Fibroblast of skin of back (primary cell): Measurements from ENCODE around the gene FAM222A.

Experiments
- DNase-seq: peaks from one replicate; pipeline ENCODE4 v3.0.0-alpha.2; 2013

Gene FAM222A

DNA sequence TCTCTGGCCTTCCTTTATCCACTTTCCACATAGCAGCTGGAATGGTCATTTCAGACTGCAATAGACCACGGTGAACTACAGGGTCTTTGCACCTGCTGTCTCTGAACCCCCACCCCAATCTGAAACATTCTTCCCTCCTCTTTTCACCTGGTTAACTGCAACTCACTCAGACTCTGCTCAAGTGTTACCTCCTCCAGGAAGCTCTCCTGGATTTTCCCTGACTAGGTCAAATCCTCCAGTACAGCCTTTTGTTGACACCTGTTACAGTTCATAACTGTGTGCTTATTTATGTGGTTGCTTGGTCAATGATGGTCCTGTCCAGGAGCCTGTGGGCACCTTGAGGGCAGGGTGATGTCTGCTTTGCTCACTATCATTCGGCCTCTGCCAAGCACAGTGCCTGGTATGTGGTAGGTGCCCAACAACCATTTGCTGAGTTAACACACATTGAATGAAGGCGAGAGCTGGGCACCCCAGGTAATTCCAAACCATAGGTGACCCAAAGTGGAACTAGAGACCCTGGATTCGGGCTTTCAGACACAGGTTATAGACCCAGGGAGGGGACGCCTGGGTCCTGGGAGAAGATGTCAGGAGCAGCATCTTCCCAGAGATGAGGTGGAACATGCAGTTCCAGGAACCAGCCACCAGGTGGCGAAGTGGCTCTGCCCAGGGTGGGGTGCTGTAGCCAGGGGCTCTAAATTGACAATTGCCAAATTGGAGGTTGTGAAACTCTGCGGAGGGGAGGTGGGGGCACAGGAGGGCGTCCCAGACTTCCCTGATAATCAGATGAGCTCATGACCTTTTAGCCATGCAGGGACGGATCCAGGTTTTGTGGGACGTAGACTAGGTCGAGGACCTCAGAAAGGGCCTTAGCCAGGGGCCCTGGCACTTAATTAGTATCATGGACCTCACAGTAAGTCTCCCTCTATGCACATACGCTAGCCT is 91.5 kb downstream of the FAM222A start:
- peak; percentile 48 for DNase-seq

DNA sequence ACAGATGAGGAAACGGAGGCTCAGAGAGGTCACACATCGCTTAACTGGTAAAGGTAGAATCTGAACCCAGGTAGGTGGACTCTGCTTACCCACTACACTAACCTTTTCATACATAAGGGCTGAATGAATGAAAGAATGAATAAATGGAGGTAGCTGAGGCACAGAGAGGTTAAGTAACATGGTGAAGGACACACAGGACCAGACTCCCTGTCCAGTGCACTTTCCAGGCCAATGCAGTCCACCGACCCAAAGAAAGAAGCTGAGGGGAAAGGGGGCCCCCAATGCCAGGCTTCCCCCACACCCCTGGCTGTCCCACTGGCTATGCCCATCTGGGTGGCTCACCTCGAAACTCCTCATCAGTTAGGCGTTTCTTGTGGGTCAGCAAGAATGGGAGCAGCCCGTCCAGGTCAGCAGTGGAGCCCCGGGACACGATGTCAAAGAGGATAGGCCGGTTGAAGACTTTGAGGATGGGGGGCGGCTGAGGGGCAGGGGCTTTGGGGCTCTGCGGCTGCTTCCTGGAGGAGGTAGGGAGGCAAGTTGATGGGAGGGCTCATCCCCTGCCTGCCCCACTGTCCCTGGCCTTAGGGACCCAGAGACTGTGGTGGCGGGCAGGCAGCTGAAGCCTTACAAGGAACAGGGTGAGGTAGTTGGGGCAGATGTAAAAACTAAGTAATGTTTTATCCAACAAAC is 94.5 kb downstream of the FAM222A start:
- DNase-seq: no peak

DNA sequence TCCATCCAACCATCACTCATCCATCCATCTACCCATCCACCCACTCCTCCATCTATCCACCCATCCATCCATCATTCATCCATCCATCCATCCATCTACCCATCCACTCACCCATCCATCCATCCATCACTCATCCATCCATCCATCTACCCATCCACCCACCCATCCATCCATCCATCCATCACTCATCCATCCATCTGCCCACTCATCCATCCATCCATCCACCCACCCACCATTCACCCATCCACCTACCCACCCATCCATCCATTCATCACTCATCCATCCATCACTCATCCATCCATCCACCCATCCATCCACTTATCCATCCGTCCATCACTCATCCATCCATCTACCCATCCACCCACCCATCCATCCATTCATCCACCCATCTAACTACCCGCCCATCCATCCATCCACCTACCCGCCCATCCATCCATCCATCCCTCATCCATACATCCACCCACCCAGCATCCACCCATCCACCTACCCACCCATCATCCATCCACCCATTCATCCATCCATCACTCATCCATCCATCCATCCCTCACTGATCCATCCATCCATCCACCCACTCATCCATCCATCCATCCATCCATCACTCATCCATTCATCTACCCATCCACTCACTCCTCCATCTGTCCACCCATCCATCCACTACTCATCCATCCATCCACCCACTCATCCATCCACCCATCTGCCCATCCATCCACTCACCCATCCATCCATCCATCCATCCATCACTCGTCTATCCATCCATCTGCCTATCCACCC is 95.4 kb downstream of the FAM222A start:
- no peak for DNase-seq

DNA sequence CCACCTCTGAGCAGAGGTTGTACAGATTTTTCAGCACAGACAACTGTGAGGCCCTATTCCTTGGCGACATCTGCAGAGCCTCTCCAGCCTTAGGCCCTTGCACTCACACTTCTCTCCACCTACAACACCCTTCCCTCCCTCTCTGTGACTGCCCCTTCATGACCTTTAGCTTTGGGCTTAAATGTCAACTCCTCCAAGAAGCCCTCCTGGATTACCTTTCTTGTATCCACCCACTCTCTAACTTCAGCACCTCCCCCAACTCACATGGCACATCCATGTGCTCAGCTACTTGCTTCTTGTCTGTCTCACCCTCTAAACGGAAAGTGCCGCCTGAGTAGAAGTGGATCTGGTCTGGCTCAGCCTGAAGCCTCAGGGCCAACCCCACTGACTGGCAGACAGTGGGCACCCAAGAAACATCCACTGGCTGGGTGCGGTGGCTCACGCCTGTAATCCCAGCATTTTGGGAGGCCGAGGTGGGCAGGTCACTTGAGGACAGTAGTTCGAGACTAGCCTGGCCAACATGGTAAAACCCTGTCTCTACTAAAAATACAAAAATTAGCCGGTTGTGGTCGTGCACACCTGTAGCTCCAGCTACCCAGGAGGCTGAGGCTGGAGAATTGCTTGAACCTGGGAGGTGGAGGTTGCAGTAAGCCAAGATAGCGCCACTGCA is 97.5 kb downstream of the FAM222A start:
- no peak for DNase-seq

DNA sequence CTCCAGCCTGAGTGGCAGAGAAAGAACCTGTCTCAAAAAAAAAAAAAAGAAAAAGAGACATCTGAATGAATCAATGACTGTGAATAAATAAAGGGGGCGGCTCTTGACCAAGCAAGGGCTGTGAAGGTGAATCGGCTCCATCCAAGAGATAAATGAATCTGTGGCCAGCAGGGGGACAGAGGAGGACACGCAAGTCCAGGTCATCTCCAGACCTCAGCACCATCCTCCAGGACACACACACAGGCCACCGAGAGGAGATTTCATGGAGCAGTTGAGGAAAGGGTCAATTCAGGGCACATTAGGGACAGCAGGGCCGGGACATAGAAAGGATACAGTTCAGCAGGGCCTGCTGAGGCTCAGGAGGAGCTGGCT is 98.0 kb downstream of the FAM222A start:
- no peak for DNase-seq

DNA sequence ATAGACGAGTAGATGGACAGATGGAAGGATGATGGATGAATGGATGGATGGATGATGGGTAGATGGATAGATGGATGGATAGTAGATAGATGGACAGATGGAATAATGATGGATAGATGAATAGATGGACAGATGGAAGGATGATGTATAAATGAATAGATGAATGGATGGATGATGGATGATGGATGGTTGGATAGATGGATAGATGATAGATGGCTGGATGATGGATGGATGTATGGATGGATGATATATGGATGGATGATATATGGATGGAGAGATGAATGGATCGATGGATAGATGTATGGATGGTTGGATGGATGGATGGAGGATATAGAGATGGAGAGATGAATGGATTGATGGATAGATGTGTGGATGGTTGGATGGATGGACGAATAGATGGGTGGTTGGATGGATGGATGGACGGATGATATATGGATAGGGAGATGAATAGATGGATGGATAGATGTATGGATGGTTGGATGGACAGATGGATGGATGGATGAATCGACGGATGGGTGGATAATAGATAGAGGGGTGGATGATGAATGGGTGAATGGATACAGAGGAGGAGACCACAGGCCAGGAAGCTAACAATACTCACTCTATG is 100.3 kb downstream of the FAM222A start:
- no peak for DNase-seq

DNA sequence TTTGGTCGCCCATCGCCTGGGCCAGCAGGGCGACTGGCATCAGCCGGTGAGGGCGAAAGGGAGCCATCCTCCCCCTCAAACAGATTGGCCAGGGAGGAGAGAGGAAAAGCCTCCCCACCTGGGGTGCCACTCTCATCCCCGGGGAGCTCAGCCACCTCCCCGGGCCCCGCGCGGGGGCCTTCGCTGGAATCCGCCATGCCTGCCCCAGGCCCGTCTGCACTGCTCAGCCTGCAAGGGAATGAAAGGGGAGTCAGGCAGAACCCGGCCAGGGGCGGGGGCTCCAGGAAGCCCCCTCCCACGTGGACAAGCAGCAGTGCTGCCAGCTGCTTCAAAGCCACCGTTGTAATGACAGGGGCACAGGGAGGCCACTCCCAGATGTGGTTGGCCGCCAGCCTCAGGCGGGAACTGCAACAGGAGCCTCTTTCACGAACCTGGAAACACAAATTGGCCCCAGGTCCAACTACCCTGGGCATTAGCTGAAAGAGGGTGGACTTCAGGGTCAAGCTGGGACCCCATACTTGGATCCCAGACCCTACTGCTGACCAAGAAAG is 101.0 kb downstream of the FAM222A start:
- no peak for DNase-seq

DNA sequence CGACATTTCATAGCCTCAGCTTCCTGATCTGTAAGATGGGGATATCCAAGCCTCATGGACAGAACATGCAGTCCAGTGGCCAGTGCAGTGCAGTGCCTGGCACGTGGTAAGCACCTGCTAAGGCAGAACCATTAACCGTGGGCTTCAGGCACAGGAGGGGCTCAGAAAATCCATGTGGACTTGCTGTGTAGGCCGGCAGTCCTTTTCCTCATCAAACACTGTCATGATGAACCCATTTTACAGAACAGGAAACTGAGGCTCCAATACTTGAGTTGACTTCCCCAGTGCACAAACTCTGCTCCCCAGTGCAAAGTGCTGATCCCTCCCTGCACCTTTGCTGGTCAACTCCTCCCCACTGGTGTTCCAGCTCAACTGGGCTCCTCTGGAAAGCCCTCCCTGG is 101.6 kb downstream of the FAM222A start:
- DNase-seq: no peak

DNA sequence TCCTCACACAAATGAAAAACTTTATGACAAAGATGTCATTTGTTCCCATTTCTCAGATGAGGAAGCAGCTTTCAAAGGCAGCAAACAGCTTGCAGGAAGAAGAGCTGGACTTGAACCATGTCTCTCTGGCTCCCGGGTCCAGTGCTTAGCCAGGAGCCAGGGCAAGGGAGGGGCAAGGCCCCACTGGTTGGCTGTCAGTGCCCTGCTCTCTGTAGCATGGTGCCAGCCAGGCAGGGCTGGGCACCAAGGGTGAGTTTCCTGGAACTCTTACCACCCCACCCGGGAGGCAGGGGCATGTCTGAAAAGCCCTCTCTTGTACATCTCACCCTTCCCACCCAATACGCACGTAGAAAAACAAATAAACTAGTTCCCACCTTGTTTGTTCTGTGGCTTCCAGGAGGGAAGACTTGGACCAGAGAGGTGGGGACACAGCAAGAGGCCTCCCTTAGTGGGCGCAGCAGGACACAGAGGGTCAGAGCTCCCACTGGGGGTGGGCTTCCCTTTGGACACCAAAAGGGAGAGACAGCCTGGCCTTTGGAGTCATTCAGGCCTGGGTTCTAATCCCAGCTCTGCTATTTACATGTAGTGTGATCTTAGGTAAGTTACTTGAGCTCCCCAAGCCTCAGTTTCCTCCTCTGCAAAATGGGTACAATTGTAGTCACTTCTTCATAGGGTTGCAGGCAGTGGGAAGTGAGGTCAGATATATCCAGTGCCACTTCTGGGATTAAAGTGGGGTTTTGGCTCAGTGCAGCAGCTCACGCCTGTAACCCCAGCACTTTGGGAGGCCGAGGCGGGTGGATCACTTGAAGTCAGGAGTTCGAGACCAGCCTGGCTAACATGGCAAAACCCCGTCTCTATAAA is 102.4 kb downstream of the FAM222A start:
- DNase-seq: no peak

DNA sequence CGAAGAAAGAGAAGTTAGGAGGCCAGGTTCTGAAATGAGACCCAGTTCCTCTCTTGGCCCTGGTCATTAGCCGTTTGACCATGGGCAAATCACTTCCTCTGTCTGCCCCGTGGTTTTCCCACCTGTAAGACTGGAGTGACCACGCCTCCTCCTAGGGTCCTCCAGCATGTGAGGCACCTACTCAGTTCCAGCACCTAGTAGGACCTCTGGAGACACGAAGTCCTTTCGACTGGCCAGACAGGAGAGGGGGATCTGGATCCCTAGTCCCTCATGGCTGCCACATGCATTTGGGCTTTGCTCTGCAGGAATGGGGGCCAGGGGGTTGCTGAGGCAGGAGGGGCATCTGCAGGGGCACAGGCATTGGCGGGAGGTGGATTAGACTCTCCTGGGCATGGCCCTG is 103.2 kb downstream of the FAM222A start:
- no peak for DNase-seq

DNA sequence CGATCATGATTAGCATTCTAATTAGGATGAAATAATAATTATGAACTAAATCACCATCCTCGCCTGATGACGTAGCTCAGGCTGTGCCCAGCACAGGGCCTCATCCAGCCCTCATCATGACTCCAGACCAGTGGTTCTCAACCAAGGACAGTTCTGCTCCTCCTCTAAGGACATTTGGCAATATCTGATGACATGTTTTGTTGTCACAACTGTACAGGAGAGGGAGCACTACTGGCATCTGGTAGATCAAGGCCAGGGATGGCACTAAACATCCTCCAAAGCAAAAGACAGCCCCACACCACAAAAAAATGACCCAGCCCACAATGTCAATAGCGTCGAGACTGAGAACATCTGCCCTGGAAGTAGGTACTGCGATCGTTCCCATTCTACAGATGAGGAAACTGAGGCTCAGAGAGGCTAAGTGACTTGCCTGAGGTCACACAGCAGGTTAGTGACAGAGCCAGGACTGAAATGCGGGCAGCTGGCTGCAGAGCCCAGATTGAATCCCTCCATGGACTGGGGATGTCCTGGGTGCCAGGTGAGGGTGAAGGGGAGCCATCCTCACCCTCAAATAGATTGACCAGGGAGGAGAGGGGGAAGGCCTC is 104.1 kb downstream of the FAM222A start:
- no peak for DNase-seq

DNA sequence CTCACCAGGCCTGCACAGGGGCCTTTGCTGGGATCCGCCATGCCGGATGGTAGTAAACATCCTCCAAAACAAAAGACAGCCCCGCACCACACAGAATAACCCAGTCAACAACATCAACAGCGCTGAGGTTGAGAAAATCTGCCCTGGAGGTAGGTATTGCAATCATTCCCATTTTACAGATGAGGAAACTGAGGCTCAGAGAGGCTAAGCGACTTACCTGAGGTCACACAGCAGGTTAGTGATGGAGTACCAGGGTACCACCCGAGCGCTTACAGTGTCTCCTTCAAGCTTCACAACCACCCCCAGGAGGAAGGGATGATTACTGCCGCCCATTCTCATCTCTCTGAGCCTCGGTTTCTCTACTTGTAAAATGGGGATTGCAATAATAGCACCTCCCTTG is 104.6 kb downstream of the FAM222A start:
- DNase-seq: no peak

DNA sequence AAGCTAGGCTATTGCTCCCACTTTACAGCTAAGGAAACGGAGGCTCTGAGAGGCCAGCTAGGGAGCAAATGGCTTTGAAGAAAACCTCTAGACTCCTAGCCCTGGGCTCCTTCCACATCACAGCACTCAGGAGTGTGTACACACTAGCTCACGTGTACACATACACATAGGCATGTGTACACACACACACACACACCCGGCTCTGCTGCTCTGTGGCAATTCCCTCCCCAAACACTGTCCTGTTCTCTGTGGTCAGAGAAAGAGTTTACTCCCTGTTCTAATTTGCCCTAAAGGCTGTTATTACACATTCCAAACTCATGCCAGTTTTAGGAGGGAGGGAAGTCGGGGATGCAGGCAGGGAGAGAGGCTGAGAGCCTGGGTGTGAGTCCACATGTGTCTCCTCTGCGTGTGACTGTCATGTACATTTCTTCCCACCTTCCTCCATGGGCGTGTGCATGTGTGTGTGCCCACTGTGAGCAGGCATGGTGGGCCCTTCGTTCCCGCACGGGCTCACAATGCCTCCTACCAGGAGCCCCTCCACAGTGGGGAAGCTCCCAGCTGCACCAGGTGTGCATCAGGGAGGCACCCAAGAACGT is 105.4 kb downstream of the FAM222A start:
- peak; percentile 55 for DNase-seq
